Sigmoid colon (tissue), 7 donors: ENCODE measurements around the gene DCAF15. TPM values are rescaled to one million over a fixed set of nuclear protein-coding genes. Genes with fewer than 3 reads are reported as not detected.

Source experiments
- DNase-seq: peaks from one replicate; pipeline ENCODE4 v3.0.0-alpha.2; 2019
- H3K27ac ChIP-seq, 4 donors: fragments of 200-600 bp; sonication (generic); one replicate each; pipeline ENCODE4 v1.5.1; 2016 to 2019; ENCODE audit warnings: mild to moderate bottlenecking in 1 of 4
- H3K27me3 ChIP-seq, 3 donors: fragments of 200-600 bp; sonication (generic); one replicate each; pipeline ENCODE4 v1.5.1; 2019; ENCODE audit warnings: mild to moderate bottlenecking in 1 of 3
- H3K36me3 ChIP-seq, 4 donors: fragments of 200-600 bp; sonication (generic); one replicate each; pipeline ENCODE4 v1.5.1; 2016 to 2019
- H3K4me1 ChIP-seq, 4 donors: fragments of 200-600 bp; sonication (generic); one replicate each; pipeline ENCODE4 v1.5.1; 2017 to 2019
- H3K4me3 ChIP-seq, 4 donors: fragments of 200-600 bp; sonication (generic); one replicate each; pipeline ENCODE4 v1.5.1; 2017 to 2019; ENCODE audit warnings: mild to moderate bottlenecking in 2 of 4, moderate library complexity in 1 of 4
- H3K9me3 ChIP-seq, 4 donors: fragments of 200-600 bp in 3 of 4; sonication (generic) in 3 of 4; one replicate each; pipeline versions ENCODE4 v1.5.1 to v1.6.1; 2013 to 2019
- EP300 ChIP-seq, 4 donors: sonication (generic); formaldehyde crosslinking; IDR thresholded peaks; one replicate each; pipeline ENCODE4 v1.6.1; 2017; ENCODE audit warnings: antibody characterized with exemption in 4 of 4
- POLR2A ChIP-seq, 2 donors: fragments of 450-650 bp; IDR thresholded peaks; one replicate each; pipeline ENCODE4 v1.6.1; 2016; ENCODE audit warnings: antibody characterized with exemption in 2 of 2, mild to moderate bottlenecking in 2 of 2, moderate library complexity in 2 of 2
- POLR2AphosphoS5 ChIP-seq, 4 donors: sonication (generic); formaldehyde crosslinking; IDR thresholded peaks; one replicate each; pipeline ENCODE4 v1.6.1; 2017; ENCODE audit warnings: antibody characterized with exemption in 4 of 4
- WGBS, 2 donors: extraction: QIAGEN DNeasy Blood & Tissue Kit; methylation state at CpG; one replicate each; pipeline ENCODE4 v1.1.7; 2013; 5-methylcytosine and 5-hydroxymethylcytosine counted together
- intact Hi-C: fragments of 100-400 bp; cut with DNase I; formaldehyde crosslinking; loops from one replicate; pipeline ENCODE4 v1.15.1; 2023
- polyA plus RNA-seq, 3 donors: library from polyadenylated mRNA; stranded (reverse); fragments of 200-250 nt; gene quantifications; one replicate each; pipeline ENCODE4 v1.2.3, GENCODE V29; 2013
- total RNA-seq, 4 donors: library from RNA; depleted of rRNA; stranded (reverse); fragments of >200 nt; gene quantifications; one replicate each; pipeline ENCODE4 v1.1.0, GENCODE V29; 2016
- TF ChIP-seq, protein P1 (sequence below), 4 experiments: fragments of 450-650 bp in 3 of 4; fragments of 200-600 bp in 1 of 4; IDR thresholded peaks; one replicate each; pipeline ENCODE4 v1.5.1; 2016 to 2019; ENCODE audit warnings: antibody characterized with exemption in 4 of 4, mild to moderate bottlenecking in 3 of 4, moderate library complexity in 2 of 4
- donor health status: healthy with polysubstance abuse.
- donor health status: Bipolar disorder and iron deficiency.
- donor health status: healthy.

Gene DCAF15
- total and polyA plus RNA-seq, 7 donors, result 7.9 to 46.2 (median 11.3) TPM

DNA sequence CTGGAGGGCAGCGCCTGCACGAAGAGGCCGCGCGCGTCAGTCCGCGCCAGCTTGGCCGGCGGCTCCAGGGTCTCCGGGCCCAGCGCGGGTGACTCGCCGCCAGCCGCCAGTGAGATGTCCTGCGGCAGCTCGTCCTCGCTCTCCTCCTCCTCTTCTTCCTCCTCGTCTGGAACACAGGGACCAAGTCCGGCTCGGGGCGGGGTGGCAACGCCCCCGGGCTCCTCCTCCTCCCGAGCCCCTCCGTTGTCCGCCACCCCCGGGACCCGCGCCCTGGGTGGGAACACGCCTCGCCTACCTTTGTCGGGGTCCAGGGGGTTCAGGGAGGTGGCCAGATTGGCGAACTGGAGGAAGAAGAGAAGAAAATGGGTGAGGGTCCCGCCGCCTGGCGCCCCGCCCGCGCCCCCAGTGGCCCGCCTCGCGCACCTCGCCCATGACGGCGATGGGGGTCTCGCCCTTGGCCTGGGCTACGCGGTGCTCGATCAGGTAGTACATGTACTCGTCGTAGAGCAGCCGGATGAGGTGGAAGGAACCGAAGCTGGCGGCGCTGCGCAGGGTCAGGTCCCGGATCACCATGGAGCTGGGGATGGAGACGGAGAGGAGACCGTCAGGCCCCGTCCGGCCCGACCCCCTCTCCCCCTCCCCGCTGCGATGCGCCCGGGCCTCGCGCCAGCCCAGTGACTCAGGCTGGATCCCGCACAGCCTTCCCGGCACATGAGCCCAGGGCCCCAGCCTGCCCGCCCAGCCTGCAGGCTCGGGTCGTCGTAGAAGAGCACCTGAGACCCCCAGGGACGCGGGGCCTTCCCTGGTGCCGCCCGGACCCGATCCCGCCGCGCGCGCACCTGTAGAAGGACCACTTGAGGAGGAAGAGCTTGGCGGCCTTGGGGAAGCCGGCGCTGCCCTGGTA lies 10.6 kb downstream of the DCAF15 start:
- no peak for DNase-seq
- Histone ChIP-seq H3K36me3 (peaks cover 16 to 75% (median 18%) of the 10 kb centered on the region in 4 donors), H3K4me1 (peaks cover 0 to 18% (median 17%) of the 10 kb centered on the region in 4 donors), H3K27me3 (no peaks in the 10 kb centered on the region), H3K27ac (peak overlapping the region in 2 of 4 donors; percentile 17 to 29), H3K4me3 (peak overlapping the region in 3 of 4 donors; percentile 25 to 42 (median 42)), H3K9me3 (no peaks in the 10 kb centered on the region)
- intact Hi-C loops, result no loop called here
- TF ChIP-seq POLR2A (IDR thresholded peaks at IDR 0.05) (no peak), EP300 (IDR thresholded peaks at IDR 0.05) (no peak), POLR2AphosphoS5 (IDR thresholded peaks at IDR 0.05) (peak in 1 of 4 donors; percentile 20)
- TF ChIP-seq, protein P1, sequence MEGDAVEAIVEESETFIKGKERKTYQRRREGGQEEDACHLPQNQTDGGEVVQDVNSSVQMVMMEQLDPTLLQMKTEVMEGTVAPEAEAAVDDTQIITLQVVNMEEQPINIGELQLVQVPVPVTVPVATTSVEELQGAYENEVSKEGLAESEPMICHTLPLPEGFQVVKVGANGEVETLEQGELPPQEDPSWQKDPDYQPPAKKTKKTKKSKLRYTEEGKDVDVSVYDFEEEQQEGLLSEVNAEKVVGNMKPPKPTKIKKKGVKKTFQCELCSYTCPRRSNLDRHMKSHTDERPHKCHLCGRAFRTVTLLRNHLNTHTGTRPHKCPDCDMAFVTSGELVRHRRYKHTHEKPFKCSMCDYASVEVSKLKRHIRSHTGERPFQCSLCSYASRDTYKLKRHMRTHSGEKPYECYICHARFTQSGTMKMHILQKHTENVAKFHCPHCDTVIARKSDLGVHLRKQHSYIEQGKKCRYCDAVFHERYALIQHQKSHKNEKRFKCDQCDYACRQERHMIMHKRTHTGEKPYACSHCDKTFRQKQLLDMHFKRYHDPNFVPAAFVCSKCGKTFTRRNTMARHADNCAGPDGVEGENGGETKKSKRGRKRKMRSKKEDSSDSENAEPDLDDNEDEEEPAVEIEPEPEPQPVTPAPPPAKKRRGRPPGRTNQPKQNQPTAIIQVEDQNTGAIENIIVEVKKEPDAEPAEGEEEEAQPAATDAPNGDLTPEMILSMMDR (IDR thresholded peaks at IDR 0.05), result no peak
- WGBS, 2 donors, result 86 to 89% methylated on average over 89 of the region's 89 CpGs

DNA sequence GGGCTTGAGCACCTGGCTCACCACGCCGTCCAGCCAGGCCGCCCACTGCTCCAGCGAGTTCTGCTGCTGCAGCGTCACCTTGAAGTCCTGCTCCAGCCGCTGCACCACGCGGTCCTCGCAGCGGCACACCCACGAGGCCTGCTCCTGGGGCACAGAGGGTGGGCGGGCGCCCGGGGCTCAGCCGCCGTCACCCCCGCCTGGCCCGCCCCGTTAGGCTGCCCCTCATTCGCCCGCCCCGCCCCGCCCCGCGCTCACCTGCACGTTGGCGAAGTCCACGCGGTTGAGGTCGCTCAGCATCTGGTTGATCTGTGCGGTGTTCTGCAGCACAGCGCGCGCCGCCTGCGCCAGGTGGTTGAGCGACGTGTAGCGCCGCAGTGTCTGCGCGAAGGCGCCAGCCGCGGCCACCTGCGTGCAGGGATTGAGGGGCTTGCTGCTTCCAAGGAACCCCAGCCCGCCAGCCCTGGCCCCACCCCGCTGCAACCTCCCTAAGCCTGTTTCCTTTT lies 11.3 kb downstream of the DCAF15 start:
- TF ChIP-seq POLR2AphosphoS5 (IDR thresholded peaks at IDR 0.05) (no peak), EP300 (IDR thresholded peaks at IDR 0.05) (no peak), POLR2A (IDR thresholded peaks at IDR 0.05) (no peak)
- TF ChIP-seq, protein P1 (IDR thresholded peaks at IDR 0.05), result no peak
- 94% methylated on average over 48 of the region's 48 CpGs for WGBS, 2 donors
- no peak overlapping the region for H3K4me3 ChIP-seq
- no peak overlapping the region for H3K27ac ChIP-seq
- H3K9me3 ChIP-seq, result no peaks in the 10 kb centered on the region
- peaks cover 0 to 18% (median 17%) of the 10 kb centered on the region in 4 donors for H3K4me1 ChIP-seq
- H3K36me3 ChIP-seq, result peaks cover 18 to 75% (median 21%) of the 10 kb centered on the region in 4 donors
- intact Hi-C loops, result no loop called here
- no peaks in the 10 kb centered on the region for H3K27me3 ChIP-seq
- DNase-seq, result no peak

DNA sequence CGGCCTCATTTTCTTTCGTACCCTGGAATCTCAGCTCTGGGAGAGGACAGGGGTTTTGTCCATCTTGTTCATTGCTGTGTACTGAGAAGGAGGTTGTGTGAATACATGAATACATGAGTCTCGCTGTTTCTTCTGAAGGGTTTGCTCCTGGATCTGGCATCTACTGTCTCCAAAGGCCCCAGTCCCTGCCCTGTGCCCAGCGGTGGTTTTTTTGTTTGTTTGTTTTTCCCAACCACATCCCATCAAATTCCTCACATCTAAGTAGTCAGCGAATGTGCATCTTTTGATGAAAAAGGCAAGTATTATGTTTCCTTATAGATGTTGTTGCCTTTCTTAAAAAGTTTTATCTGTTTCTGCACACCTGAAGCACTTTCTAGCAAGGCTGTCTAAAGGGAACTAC lies 12.5 kb downstream of the DCAF15 start:
- no peak overlapping the region for H3K27ac ChIP-seq
- DNase-seq, result no peak
- intact Hi-C loops, result no loop called here
- H3K4me3 ChIP-seq, result no peak overlapping the region
- no peaks in the 10 kb centered on the region for H3K27me3 ChIP-seq
- no peaks in the 10 kb centered on the region for H3K9me3 ChIP-seq
- H3K36me3 ChIP-seq, result peaks cover 24 to 75% (median 27%) of the 10 kb centered on the region in 4 donors
- no peak for TF ChIP-seq POLR2AphosphoS5 (IDR thresholded peaks at IDR 0.05)
- no peak for TF ChIP-seq POLR2A (IDR thresholded peaks at IDR 0.05)
- TF ChIP-seq, protein P1 (IDR thresholded peaks at IDR 0.05), result no peak
- TF ChIP-seq EP300 (IDR thresholded peaks at IDR 0.05), result no peak
- peaks cover 0 to 18% (median 17%) of the 10 kb centered on the region in 4 donors for H3K4me1 ChIP-seq
- 83 to 89% methylated on average over 5 of the region's 5 CpGs for WGBS, 2 donors

DNA sequence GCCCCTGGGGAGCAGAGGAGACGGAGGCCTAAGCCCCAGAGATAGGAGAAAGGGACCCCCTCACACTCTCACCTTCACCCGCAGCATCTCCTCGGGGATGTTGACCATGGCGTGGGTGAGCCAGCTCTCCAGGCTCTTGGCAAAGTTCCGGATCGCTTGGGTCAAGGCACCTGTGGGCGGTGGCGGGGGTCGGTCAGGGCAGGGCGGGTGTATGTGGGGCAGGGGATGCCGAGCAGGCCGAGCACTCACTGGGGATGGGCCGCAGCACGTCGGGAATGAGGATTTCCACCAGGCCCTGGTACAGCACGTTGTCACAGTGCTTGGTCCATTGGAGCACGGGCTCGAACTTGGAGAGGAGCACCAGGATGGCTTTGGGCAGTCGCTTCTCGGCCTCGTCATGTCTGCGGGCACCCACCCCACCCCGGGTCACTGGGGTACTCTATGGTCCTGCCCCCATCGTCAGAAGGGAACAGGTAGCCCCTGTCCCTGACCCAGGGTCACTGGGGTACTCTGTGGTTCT lies 13.1 kb downstream of the DCAF15 start:
- no peaks in the 10 kb centered on the region for H3K9me3 ChIP-seq
- 94% methylated on average over 24 of the region's 24 CpGs for WGBS, 2 donors

More for the DNA sequence above, 13.1 kb downstream of the DCAF15 start:
- Histone ChIP-seq H3K4me3 (no peak overlapping the region), H3K4me1 (peaks cover 0 to 18% (median 17%) of the 10 kb centered on the region in 4 donors), H3K36me3 (peaks cover 19 to 73% (median 24%) of the 10 kb centered on the region in 4 donors), H3K27me3 (no peaks in the 10 kb centered on the region), H3K27ac (no peak overlapping the region)
- TF ChIP-seq, protein P1 (IDR thresholded peaks at IDR 0.05), result no peak
- TF ChIP-seq POLR2A (IDR thresholded peaks at IDR 0.05), result no peak
- no peak for TF ChIP-seq EP300 (IDR thresholded peaks at IDR 0.05)
- TF ChIP-seq POLR2AphosphoS5 (IDR thresholded peaks at IDR 0.05), result no peak
- intact Hi-C loops, result no loop called here
- no peak for DNase-seq
